HFF-Myc (cell line): ENCODE results near the gene RSRC1.

ENCODE experiments used
- DNase-seq: peaks from one replicate; pipeline ENCODE4 v3.0.0-alpha.2; 2011; ENCODE audit warnings: low read depth; ENCODE audit errors: extremely low read depth
- H3K4me3 ChIP-seq: replicated peaks from 2 replicates; pipeline ENCODE4 v1.5.1; 2011; ENCODE audit warnings: low read depth, mild to moderate bottlenecking, control low read depth, low read length
- CTCF ChIP-seq: IDR thresholded peaks from 2 replicates; pipeline ENCODE4 v1.5.1; 2012; ENCODE audit warnings: mild to moderate bottlenecking, low read depth, low read length, control low read depth; ENCODE audit errors: missing control alignments

RSRC1 gene

GRCh38 chr3:158095111-158095813 is 14.6 kb upstream of the RSRC1 start:
- no peak for TF ChIP-seq CTCF
- H3K4me3 ChIP-seq = no peak overlapping the region
- no peak for DNase-seq

GRCh38 chr3:158095814-158096704 is 13.8 kb upstream of the RSRC1 start:
- no peak overlapping the region for H3K4me3 ChIP-seq
- DNase-seq = no peak
- no peak for TF ChIP-seq CTCF

DNA sequence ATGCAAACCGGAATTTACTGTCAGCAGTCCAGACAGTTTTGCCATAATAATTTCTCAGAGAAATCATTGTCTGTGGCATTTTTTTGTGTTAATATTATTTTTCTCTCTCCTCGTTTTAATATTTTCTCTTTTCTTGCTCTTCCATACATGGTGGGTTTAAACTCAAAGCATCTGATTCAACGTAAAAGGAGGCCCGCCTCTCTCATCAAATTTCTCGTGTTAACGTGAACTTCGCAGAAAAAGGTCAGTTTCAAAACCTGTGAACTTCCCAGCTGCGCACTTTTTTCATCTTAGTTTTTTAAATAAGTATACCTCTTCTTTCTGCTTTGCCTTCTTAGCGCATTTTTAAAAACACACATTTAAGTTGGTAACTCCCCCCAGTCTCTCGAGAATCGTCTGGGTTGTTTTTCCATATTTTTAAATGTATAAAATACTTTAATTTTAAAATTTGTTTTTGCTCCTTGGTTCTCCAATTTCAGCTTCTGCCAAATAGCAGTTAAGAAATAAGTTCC is 12.8 kb upstream of the RSRC1 start:
- no peak for DNase-seq
- no peak overlapping the region for H3K4me3 ChIP-seq
- TF ChIP-seq CTCF = no peak

GRCh38 chr3:158097593-158098308 is 12.1 kb upstream of the RSRC1 start:
- no peak for DNase-seq
- TF ChIP-seq CTCF = no peak
- no peak overlapping the region for H3K4me3 ChIP-seq

GRCh38 chr3:158098309-158098639 is 11.6 kb upstream of the RSRC1 start:
- no peak overlapping the region for H3K4me3 ChIP-seq
- no peak for DNase-seq
- no peak for TF ChIP-seq CTCF

DNA sequence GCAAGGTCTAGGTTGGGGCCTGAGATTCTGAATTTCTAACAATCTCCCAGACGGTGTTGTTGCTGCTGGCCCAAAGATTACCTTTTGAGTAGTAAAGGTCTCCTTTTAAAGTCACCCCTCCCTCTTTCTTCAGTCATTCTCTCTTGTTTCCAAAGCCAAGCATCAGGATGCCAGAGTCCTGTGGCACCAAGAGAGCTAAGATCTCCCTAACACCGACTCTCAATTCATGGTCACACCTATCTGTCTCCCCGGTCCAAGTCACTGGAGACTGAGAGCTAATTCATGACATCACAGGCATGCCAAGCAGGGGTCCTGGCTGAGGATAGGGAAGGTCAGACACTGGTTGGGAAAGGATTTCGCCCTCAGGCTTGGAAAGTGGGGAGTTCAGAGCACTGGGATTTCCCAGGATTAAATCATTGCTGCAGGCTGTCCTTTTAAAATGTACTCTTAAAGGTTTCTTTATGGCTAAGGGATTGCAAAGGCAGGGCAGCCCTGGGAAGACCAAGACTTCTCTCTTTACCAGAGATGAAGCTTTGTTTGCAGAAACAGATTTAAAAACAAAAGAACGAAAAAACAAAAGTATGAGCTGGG is 11.0 kb upstream of the RSRC1 start:
- no peak for DNase-seq
- TF ChIP-seq CTCF = no peak
- no peak overlapping the region for H3K4me3 ChIP-seq
